Measurements from ENCODE around the gene ARHGEF28.

DNA sequence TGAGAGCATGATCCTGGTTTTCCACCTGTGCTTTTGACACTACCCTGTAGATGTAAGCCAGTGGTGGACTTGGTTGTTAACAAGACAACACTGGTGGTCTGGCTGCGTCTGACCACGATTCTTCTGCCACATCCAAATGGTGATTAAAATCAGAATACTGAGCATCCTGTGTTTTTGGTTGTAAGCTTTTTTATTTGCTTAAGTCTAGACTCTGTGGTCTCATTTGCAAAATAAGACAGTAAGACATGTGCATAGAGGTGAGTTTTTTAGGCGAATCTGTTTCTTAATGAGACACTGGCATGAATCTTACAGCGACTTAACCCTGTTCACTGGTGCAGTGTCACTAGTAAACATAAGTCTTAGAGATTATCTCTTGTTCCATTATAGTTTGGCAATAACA, 165.4 kb downstream of the ARHGEF28 start:
- TF ChIP-seq, protein P1, sequence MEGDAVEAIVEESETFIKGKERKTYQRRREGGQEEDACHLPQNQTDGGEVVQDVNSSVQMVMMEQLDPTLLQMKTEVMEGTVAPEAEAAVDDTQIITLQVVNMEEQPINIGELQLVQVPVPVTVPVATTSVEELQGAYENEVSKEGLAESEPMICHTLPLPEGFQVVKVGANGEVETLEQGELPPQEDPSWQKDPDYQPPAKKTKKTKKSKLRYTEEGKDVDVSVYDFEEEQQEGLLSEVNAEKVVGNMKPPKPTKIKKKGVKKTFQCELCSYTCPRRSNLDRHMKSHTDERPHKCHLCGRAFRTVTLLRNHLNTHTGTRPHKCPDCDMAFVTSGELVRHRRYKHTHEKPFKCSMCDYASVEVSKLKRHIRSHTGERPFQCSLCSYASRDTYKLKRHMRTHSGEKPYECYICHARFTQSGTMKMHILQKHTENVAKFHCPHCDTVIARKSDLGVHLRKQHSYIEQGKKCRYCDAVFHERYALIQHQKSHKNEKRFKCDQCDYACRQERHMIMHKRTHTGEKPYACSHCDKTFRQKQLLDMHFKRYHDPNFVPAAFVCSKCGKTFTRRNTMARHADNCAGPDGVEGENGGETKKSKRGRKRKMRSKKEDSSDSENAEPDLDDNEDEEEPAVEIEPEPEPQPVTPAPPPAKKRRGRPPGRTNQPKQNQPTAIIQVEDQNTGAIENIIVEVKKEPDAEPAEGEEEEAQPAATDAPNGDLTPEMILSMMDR (IDR thresholded peaks at IDR 0.05; ENCODE audit: low read length): no peak
- no peak for TF ChIP-seq EZH2 (optimal IDR thresholded peaks at IDR 0.05; ENCODE audit: low read depth, low read length)
